HepG2 (cell line): ENCODE data around the gene DUSP8. TPM values are rescaled to one million over a fixed set of nuclear protein-coding genes. Genes with fewer than 3 reads are reported as not detected.

Source experiments
- ATAC-seq: fragments of 200-7000 bp; cut with Tn5 transposase; 3 replicates; pipeline ENCODE4 v1.9.1; 2020; ENCODE audit warnings: mild to moderate bottlenecking, moderate library complexity
- BruUV-seq: library from RNA; stranded (reverse); fragments of 400-500 nt; replicated peaks from 2 replicates; lab custom pipeline; 2021; lab: Mats Ljungman, UMichigan
- CTCF ChIA-PET: fragments of 300-600 bp; formaldehyde crosslinking; extraction: SDS; loops from one replicate; lab custom pipeline; 2021; ENCODE audit warnings: low total read pairs, inconsistent platforms, low intra/inter-chr PET ratio; lab: Yijun Ruan, JAX
- POLR2A ChIA-PET: fragments of 350-600 bp; sonication (Branson Sonifier 250); formaldehyde crosslinking; loops from one replicate; lab custom pipeline; 2020; ENCODE audit warnings: antibody characterized with exemption, inconsistent platforms; lab: Yijun Ruan, JAX
- DNase-seq: peaks from one replicate; pipeline ENCODE4 v3.0.0-alpha.2; 2015; ENCODE audit warnings: low spot score
- FAIRE-seq: peaks from 3 replicates; lab custom pipeline; 2011; peaks lifted over from hg19 to GRCh38; lab: Jason Lieb, UNC
- H2AFZ ChIP-seq: one replicate; pipeline ENCODE4 v1.6.1; 2011; ENCODE audit warnings: low read length, inconsistent platforms
- H3K27ac ChIP-seq: fragments of 300-600 bp; 3 replicates; pipeline ENCODE4 v1.8.0; 2011; ENCODE audit warnings: mixed run types, mild to moderate bottlenecking, mixed read lengths, low read length, inconsistent platforms; ENCODE audit not compliant: insufficient read depth; ENCODE audit errors: extremely low read length
- H3K27me3 ChIP-seq, 2 experiments: fragments of 200-600 bp in 1 of 2; 2 replicates in 1 of 2; 3 replicates in 1 of 2; pipeline versions ENCODE4 v1.6.0 to v1.8.0; 2011; ENCODE audit warnings: low read length in 2 of 2, mild to moderate bottlenecking in 2 of 2, moderate library complexity in 2 of 2, inconsistent platforms in 1 of 2; ENCODE audit not compliant: insufficient read depth in 2 of 2, control insufficient read depth in 1 of 2
- H3K36me3 ChIP-seq, 2 experiments: fragments of 200-600 bp in 1 of 2; replicated peaks in 1 of 2; 2 replicates in 1 of 2; 3 replicates in 1 of 2; pipeline versions ENCODE4 v1.5.1 to v1.8.0; 2011; ENCODE audit warnings: low read length in 2 of 2, inconsistent platforms in 1 of 2; ENCODE audit not compliant: insufficient read depth in 2 of 2, control insufficient read depth in 1 of 2
- H3K4me1 ChIP-seq: 2 replicates; pipeline ENCODE4 v1.5.1; 2012; ENCODE audit warnings: low read length, inconsistent platforms; ENCODE audit not compliant: insufficient read depth
- H3K4me2 ChIP-seq: 2 replicates; pipeline ENCODE4 v1.6.0; 2011; ENCODE audit warnings: low read depth, low read length, inconsistent platforms
- H3K4me3 ChIP-seq, 3 experiments: fragments of 200-600 bp in 1 of 3; sonication (generic), shearing (Covaris generic) in 1 of 3; replicated peaks in 1 of 3; 2 replicates each; pipeline ENCODE4 v1.5.1; 2011 to 2016; ENCODE audit warnings: low read length in 3 of 3, inconsistent platforms in 2 of 3, low read depth in 2 of 3, mild to moderate bottlenecking in 2 of 3, control low read depth in 1 of 3, mixed read lengths in 1 of 3; ENCODE audit not compliant: insufficient read depth in 1 of 3
- H3K79me2 ChIP-seq: one replicate; pipeline ENCODE4 v1.6.1; 2011; ENCODE audit warnings: low read length, inconsistent platforms; ENCODE audit not compliant: insufficient read depth
- H3K9ac ChIP-seq: 2 replicates; pipeline ENCODE4 v1.6.0; 2011; ENCODE audit warnings: mild to moderate bottlenecking, low read depth, low read length, inconsistent platforms; ENCODE audit not compliant: insufficient read depth
- H3K9me3 ChIP-seq: 2 replicates; pipeline ENCODE4 v1.5.1; 2012; ENCODE audit warnings: mild to moderate bottlenecking, low read length
- H4K20me1 ChIP-seq: 2 replicates; pipeline ENCODE4 v1.6.0; 2011; ENCODE audit warnings: inconsistent platforms, mild to moderate bottlenecking, low read length, moderate library complexity; ENCODE audit not compliant: insufficient read depth
- AHR ChIP-seq: IDR thresholded peaks from 2 replicates; pipeline ENCODE4 v1.6.1; 2018; ENCODE audit warnings: missing genetic modification reagents, missing compliant biosample characterization
- KAT2B ChIP-seq: fragments of 150-350 bp; IDR thresholded peaks from 2 replicates; pipeline ENCODE4 v1.6.1; 2014; ENCODE audit warnings: low read depth, low read length, borderline replicate concordance
- MTA3 ChIP-seq: sonication (generic); formaldehyde crosslinking; IDR thresholded peaks from 2 replicates; pipeline ENCODE4 v1.4.0; 2020; ENCODE audit warnings: missing genetic modification reagents
- SP5 ChIP-seq: IDR thresholded peaks from 2 replicates; pipeline ENCODE4 v1.6.1; 2016; ENCODE audit warnings: low read depth, borderline replicate concordance
- WGBS: methylation state at CpG from one replicate; pipeline ENCODE4 v1.1.6; 2017; ENCODE audit warnings: low lambda C conversion rate; 5-methylcytosine and 5-hydroxymethylcytosine counted together
- in situ Hi-C: cut with HindIII; loops from 2 replicates; pipeline ENCODE4 v1.10.0; 2017; ENCODE audit warnings: low pct_unique_long_range_greater_than_20kb; ENCODE audit not compliant: extremely low pct_ligation_motif_present
- intact Hi-C: fragments of 100-400 bp; cut with micrococcal nuclease; formaldehyde crosslinking; loops from one replicate; pipeline ENCODE4 v1.10.0; 2022; ENCODE audit not compliant: unreplicated experiment
- polyA plus RNA-seq, 8 experiments: library from polyadenylated mRNA; depleted of rRNA in 3 of 8; stranded (reverse) in 7 of 8; unstranded in 1 of 8; fragments of >200 nt; fragmentation: Illumina TruSeq in 4 of 8; extraction: Trizol in 4 of 8; gene quantifications; 2 replicates each; pipeline versions ENCODE4 v1.2.1 to v1.2.3, GENCODE V29; 2011 to 2016; ENCODE audit warnings: low read depth in 4 of 8, missing spikeins in 1 of 8, mixed read lengths in 1 of 8; ENCODE audit not compliant: insufficient read depth in 1 of 8
- total RNA-seq, 5 experiments: library from RNA; depleted of rRNA; stranded (reverse); fragments of >200 nt; fragmentation: Illumina TruSeq; extraction: Trizol; gene quantifications; 2 replicates each; pipeline ENCODE4 v1.2.3, GENCODE V29; 2016; ENCODE audit warnings: low read depth in 1 of 5
- TF ChIP-seq, protein P1 (sequence below): sonication (generic); formaldehyde crosslinking; IDR thresholded peaks from 2 replicates; pipeline ENCODE4 v1.8.0; 2022; ENCODE audit warnings: mild to moderate bottlenecking, missing genetic modification reagents, moderate library complexity
- TF ChIP-seq, protein P2 (sequence below): sonication (generic); formaldehyde crosslinking; IDR thresholded peaks from 2 replicates; pipeline ENCODE4; 2020; ENCODE audit warnings: missing genetic modification reagents, mild to moderate bottlenecking, borderline replicate concordance
- TF ChIP-seq, protein P3 (sequence below): sonication (generic); formaldehyde crosslinking; IDR thresholded peaks from 2 replicates; pipeline ENCODE4 v1.4.0; 2020; ENCODE audit warnings: missing genetic modification reagents, mild to moderate bottlenecking, borderline replicate concordance
- TF ChIP-seq, protein P4 (sequence below): sonication (generic); formaldehyde crosslinking; IDR thresholded peaks from 2 replicates; pipeline ENCODE4 v1.4.0; 2020; ENCODE audit warnings: mild to moderate bottlenecking, missing genetic modification reagents

The DUSP8 gene
- total and polyA plus RNA-seq, 2 of the 13 experiments (the other 11 are each of a cell fraction or from before 2014, with no cell fraction given): 1.8 to 8.0 TPM

DNA sequence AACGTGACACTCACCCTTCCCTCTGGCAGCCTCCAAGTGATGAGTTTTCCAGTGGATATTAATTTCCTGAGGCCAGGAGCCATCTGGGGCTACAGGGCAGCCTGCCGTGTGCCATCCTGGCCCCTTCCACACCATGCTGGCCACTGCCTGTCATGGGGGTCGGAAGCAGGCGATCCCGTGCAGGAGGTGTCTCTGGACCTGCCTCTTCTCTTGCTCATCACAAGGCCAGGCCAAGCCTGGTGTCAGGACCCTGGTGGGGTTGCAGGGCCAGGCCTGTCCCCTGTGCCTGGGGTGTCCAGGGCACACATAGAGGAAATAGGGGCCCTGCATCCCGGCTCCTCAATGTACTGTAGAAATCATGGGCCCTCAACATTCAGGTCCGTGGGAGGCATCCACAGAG, 32.6 kb upstream of the DUSP8 start (continued):
- TF ChIP-seq, protein P1, sequence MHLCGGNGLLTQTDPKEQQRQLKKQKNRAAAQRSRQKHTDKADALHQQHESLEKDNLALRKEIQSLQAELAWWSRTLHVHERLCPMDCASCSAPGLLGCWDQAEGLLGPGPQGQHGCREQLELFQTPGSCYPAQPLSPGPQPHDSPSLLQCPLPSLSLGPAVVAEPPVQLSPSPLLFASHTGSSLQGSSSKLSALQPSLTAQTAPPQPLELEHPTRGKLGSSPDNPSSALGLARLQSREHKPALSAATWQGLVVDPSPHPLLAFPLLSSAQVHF (CRISPR knock-in tag): no peak
- TF ChIP-seq, all 625 proteins: peak for 0

DNA sequence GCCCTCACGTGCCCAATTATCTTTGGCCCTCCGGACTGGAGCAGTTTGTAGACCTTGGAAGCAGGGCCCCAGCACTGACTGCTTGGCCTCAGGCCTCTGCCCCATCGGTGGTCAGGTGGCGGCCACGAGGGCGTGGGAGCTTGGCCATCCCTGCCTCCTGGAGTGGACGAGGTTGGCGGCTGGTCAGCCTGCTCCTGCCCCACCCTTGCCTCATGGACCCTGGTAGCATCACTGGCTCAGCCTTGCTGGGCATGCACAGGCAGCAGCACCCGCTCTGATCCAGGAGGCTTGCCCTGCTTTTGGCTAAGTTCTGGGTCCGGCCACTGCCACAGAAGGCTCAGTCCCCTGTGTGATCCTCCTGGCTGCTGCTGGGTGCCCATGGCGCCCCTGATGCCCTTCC, 32.1 kb upstream of the DUSP8 start:
- H3K27ac ChIP-seq: no peak overlapping the region
- FAIRE-seq: no peak
- no peak for DNase-seq
- 0% methylated on average over 6 of the region's 11 CpGs for WGBS
- TF ChIP-seq, protein P2, sequence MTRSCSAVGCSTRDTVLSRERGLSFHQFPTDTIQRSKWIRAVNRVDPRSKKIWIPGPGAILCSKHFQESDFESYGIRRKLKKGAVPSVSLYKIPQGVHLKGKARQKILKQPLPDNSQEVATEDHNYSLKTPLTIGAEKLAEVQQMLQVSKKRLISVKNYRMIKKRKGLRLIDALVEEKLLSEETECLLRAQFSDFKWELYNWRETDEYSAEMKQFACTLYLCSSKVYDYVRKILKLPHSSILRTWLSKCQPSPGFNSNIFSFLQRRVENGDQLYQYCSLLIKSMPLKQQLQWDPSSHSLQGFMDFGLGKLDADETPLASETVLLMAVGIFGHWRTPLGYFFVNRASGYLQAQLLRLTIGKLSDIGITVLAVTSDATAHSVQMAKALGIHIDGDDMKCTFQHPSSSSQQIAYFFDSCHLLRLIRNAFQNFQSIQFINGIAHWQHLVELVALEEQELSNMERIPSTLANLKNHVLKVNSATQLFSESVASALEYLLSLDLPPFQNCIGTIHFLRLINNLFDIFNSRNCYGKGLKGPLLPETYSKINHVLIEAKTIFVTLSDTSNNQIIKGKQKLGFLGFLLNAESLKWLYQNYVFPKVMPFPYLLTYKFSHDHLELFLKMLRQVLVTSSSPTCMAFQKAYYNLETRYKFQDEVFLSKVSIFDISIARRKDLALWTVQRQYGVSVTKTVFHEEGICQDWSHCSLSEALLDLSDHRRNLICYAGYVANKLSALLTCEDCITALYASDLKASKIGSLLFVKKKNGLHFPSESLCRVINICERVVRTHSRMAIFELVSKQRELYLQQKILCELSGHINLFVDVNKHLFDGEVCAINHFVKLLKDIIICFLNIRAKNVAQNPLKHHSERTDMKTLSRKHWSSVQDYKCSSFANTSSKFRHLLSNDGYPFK: no peak
- TF ChIP-seq, protein P3, sequence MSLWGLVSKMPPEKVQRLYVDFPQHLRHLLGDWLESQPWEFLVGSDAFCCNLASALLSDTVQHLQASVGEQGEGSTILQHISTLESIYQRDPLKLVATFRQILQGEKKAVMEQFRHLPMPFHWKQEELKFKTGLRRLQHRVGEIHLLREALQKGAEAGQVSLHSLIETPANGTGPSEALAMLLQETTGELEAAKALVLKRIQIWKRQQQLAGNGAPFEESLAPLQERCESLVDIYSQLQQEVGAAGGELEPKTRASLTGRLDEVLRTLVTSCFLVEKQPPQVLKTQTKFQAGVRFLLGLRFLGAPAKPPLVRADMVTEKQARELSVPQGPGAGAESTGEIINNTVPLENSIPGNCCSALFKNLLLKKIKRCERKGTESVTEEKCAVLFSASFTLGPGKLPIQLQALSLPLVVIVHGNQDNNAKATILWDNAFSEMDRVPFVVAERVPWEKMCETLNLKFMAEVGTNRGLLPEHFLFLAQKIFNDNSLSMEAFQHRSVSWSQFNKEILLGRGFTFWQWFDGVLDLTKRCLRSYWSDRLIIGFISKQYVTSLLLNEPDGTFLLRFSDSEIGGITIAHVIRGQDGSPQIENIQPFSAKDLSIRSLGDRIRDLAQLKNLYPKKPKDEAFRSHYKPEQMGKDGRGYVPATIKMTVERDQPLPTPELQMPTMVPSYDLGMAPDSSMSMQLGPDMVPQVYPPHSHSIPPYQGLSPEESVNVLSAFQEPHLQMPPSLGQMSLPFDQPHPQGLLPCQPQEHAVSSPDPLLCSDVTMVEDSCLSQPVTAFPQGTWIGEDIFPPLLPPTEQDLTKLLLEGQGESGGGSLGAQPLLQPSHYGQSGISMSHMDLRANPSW (CRISPR knock-in tag): no peak
- TF ChIP-seq SP5 (CRISPR knock-in tag): no peak
- TF ChIP-seq KAT2B: no peak
- TF ChIP-seq AHR: no peak
- TF ChIP-seq MTA3 (CRISPR knock-in tag): no peak
- TF ChIP-seq, protein P4, sequence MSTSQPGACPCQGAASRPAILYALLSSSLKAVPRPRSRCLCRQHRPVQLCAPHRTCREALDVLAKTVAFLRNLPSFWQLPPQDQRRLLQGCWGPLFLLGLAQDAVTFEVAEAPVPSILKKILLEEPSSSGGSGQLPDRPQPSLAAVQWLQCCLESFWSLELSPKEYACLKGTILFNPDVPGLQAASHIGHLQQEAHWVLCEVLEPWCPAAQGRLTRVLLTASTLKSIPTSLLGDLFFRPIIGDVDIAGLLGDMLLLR (CRISPR knock-in tag): no peak
- intact Hi-C loops (no loop called here), in situ Hi-C loops (no loop called here)
- no peak overlapping the region for H3K9ac ChIP-seq
- ATAC-seq: no peak
- H3K27me3 ChIP-seq: peaks cover 2 to 33% of the 10 kb centered on the region in 2 experiments; a peak in 4 of 5 replicates
- H3K79me2 ChIP-seq: no peaks in the 10 kb centered on the region
- POLR2A ChIA-PET: no interaction called here
- no peaks in the 10 kb centered on the region; the same call in 1 of the 2 replicates for H3K4me1 ChIP-seq
- CTCF ChIA-PET: no interaction called here
- BruUV-seq: no TSS peak
- H4K20me1 ChIP-seq: no peaks in the 10 kb centered on the region
- no peak overlapping the region for H3K4me3 ChIP-seq
- H3K9me3 ChIP-seq: no peaks in the 10 kb centered on the region
- no peaks in the 10 kb centered on the region for H3K36me3 ChIP-seq
- no peak overlapping the region for H2AFZ ChIP-seq
- H3K4me2 ChIP-seq: no peak overlapping the region
